Fibroblast of the conjunctiva (primary cell): ENCODE data around the gene ARL5A.

Source experiments
- DNase-seq: peaks from one replicate; pipeline ENCODE4 v3.0.0-alpha.2; 2010; ENCODE audit warnings: low read depth

The ARL5A gene

DNA sequence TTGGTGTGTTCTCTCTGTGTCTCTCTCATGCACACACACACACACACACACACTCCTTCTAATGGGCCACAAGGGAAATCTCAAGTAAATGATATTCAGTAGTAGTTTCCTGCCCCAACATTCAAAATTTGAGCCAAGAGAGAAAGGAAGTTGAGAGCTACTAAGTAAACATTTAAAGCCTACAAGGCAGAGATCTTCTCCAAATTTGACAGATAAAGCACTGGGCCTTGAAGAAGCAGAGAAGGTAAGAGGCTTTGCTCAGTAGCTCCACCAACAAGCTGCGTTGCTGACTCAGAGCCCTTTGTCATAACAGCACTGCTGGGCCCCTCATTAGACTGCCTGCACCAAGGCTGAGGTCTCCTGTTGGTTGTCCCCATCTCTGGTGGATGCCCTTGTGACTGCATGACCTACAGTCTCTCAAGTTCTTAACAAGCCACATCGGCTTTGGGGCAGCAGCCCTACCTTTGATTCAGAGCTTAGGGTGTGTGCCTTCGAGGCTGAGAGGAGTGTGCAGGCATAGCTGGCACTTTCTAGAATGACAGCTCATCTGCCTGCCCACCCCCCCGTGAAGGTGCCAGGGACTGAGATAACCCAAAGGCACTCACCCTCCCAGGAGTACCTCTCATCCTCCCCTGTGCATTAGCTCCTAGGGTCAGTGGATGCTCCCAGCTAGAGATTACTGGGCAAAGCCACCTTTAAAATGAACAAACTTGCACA lies 61.6 kb downstream of the ARL5A start:
- no peak for DNase-seq

DNA sequence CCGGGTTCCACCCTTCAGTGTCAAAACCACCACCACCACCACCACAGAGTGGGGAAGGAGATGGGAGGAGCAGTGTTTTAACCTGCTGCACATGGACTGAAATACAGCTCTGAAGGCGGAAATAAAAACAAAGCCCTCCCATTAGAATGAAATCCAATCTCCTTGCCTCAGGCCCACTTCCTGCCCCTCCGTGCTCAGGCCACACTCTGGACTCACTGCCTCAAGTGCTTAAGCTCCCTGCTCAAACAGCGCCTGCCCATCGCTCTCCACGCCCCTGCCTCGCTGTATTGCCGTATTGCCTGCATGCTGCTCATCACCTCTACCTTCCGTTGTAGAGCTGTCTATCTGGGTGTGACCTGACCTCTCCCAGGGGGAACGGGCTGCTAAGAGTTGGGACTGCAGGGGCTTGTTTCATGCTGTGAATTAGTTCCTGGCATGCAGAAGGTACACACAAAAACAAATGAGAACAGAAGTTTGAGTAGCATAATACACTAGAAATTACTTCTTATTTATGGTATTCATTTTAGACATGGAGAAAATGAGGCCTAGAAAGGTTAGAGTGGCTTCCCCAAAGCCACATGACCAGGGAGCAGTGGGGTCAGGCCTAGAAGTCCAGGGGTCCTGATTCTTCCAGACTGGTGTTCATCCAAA lies 62.3 kb downstream of the ARL5A start:
- no peak for DNase-seq

- no peak for DNase-seq
Observed at GRCh38 chr2:151762694-151763093, 65.5 kb downstream of the ARL5A start.

DNA sequence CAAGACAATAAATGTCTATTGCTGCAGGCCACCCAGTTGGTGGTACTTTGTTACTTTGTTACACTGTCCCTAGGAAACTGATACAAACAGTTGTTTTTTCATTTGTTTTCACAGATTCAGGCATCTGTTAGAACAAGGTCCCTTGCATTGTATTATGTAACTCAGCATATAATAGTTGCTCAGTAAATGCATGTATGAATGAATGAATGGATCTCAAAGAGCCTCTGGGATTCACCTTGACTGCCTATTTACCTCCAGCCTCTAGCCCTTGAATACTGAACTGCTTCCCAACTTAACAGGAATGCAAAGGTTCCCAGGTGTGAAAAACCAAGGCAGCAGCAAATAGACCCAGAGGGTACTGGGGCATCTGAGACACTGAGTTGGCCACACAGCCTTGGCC lies 66.5 kb downstream of the ARL5A start:
- DNase-seq: no peak

DNA sequence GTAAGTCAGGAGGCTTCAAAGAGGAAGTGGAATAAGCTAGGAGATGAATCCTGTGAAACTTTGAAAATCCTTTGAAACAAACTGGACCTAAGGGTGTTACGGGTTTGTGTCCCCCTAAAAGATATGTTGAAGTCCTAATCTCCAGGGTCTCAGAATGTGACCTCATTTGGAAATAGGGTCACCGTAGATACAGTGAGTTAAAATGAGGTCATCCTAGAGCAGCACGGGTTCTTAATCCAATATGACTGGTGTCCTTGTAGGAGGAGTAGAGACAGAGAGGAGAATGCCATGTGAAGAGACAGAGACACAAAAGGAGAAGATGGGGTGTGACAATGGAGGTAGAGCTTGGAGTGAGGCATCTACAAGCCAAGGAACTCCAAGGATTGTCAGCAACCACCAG lies 67.0 kb downstream of the ARL5A start:
- no peak for DNase-seq

- no peak for DNase-seq
Observed at GRCh38 chr2:151760139-151760650, 68.0 kb downstream of the ARL5A start.

DNA sequence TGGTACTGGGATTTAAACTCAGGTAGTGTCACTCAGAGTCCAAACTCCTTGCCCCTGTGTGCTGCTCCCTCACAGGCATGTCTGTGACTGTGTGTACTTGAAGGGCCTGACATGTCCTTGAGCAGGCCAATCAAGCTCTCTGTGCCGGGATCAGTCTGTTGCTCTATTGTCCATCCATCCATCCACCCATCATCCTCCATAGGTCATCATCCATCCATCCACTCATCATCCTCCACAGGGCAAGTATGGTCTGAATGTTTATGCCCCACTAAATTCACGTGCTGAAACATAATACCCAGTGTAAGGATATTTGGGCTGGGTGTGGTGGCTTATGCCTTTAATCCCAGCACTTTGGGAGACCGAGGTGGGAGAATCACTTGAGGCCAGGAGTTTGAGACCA lies 69.5 kb downstream of the ARL5A start:
- no peak for DNase-seq

DNA sequence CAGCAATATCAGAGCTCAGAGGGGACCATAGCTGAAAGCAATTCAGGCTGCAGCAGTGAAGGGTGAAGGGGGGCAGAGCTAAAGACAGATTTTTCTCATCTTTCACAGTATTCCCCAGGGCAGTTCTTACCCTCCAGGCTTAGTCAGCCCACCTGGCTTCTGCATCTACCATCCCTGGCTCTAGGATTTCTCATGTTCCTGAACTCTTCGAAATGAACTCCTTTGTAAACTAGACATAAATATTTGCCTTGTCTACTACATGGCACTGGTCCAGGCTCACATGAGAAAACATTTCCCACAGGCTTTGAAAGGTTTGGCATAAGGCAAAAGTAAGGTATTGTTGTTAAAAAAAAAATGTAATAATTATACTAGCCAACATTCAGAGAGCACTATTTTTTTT lies 70.4 kb downstream of the ARL5A start:
- DNase-seq: no peak

DNA sequence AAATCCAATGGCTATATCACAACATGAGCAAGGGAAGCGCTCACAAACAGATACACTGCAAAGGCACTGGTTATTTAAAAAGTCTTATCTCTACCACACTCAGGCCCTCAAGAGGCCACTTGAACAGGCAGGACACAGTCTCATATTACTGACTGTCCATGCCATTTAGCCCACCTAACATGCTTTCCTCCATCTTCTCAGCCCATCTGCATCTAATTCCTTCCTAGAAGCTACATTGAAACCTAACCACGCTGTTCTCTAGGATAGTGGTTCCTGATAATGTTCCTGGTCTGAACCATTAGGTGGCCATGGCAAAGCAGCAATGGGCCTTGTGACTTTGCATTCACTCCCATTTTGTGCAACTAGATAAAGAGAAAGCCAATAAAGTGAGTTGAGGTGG lies 71.4 kb downstream of the ARL5A start:
- no peak for DNase-seq

- DNase-seq: no peak
Observed at GRCh38 chr2:151754253-151754897, 73.8 kb downstream of the ARL5A start.

GRCh38 chr2:151753540-151753939 lies 74.7 kb downstream of the ARL5A start:
- no peak for DNase-seq
